ENCODE data around the gene TFDP2.

Gene TFDP2

DNA sequence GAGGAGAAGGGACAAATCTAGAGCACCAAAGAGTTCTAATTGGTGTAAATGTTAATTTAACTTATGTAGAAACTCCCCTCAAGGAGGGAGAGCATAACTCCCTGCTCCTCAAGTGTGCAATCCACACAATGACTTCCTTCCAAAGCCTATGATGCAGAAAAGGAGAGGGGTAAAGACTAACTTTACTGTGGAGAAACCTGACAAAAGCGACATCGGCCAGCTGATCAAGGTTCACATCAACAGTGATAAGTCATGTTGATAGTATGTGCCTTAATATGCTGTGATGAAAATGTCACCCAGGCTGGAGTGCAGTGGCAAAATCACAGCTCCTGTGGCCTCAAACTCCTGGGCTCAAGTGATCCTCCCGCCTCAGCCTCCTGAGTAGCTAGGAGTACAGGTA lies 76.5 kb downstream of the TFDP2 start:
- TF ChIP-seq, protein P1, sequence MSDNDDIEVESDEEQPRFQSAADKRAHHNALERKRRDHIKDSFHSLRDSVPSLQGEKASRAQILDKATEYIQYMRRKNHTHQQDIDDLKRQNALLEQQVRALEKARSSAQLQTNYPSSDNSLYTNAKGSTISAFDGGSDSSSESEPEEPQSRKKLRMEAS (IDR thresholded peaks at IDR 0.05; ENCODE audit: low read depth, low read length) = no peak
- TF ChIP-seq CTCF (IDR thresholded peaks at IDR 0.05; ENCODE audit: low read depth, low read length) (no peak), MYC (IDR thresholded peaks at IDR 0.05; ENCODE audit: low read depth, low read length) (no peak), POLR2A (IDR thresholded peaks at IDR 0.05; ENCODE audit: extremely low read depth, insufficient read length) (no peak)
- DNase-seq (ENCODE audit: low read depth) = no peak
- H3K4me3 ChIP-seq (ENCODE audit: low read depth, low read length) = no peak overlapping the region

GRCh38 chr3:142065932-142066331 lies 83.4 kb downstream of the TFDP2 start:
- TF ChIP-seq MYC (IDR thresholded peaks at IDR 0.05; ENCODE audit: low read depth, low read length) (no peak), CTCF (IDR thresholded peaks at IDR 0.05; ENCODE audit: low read depth, low read length) (no peak), POLR2A (IDR thresholded peaks at IDR 0.05; ENCODE audit: extremely low read depth, insufficient read length) (no peak)
- TF ChIP-seq, protein P1 (IDR thresholded peaks at IDR 0.05; ENCODE audit: low read depth, low read length) = no peak
- DNase-seq (ENCODE audit: low read depth) = no peak
- H3K4me3 ChIP-seq (ENCODE audit: low read depth, low read length) = no peak overlapping the region

DNA sequence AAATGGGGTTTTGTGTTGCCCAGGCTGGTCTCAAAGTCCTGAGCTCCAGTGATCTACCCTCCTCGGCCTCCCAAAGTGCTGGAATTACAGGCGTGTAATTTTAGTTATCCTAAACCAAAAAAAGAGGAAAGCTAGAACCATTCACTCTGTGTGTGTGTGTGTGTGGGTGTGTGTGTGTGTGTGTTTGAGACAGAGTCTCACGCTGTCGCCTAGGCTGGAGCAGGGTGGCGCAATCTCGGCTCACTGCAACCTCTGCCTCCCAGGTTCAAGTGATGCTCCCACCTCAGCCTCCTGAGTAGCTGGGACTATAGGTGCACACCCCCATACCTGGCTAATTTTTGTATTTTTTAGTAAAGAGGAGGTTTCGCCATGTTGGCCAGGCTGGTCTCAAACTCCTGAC lies 84.0 kb downstream of the TFDP2 start:
- TF ChIP-seq CTCF (IDR thresholded peaks at IDR 0.05; ENCODE audit: low read depth, low read length) (no peak), POLR2A (IDR thresholded peaks at IDR 0.05; ENCODE audit: extremely low read depth, insufficient read length) (no peak), MYC (IDR thresholded peaks at IDR 0.05; ENCODE audit: low read depth, low read length) (no peak)
- TF ChIP-seq, protein P1 (IDR thresholded peaks at IDR 0.05; ENCODE audit: low read depth, low read length) = no peak
- H3K4me3 ChIP-seq (ENCODE audit: low read depth, low read length) = no peak overlapping the region
- no peak for DNase-seq (ENCODE audit: low read depth)

DNA sequence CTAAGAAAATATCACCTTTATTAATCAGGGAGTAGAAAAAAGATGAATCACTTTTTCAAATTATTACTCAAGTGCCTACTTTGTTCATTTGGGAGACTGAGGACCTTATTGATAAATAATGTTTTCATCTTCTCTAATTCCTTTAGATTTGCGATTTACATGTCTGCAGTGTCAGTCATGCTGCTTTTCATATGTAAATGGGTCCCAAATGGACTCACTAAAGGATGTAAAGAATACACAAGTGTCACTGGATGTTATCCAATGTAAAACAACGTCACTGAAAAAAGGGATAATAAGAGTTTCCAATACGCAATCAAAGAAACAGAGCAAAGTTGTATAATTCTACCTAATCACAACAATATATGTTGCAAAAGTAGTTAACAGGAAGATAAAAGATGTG lies 84.9 kb downstream of the TFDP2 start:
- TF ChIP-seq CTCF (IDR thresholded peaks at IDR 0.05; ENCODE audit: low read depth, low read length) (no peak), MYC (IDR thresholded peaks at IDR 0.05; ENCODE audit: low read depth, low read length) (no peak), POLR2A (IDR thresholded peaks at IDR 0.05; ENCODE audit: extremely low read depth, insufficient read length) (no peak)
- TF ChIP-seq, protein P1 (IDR thresholded peaks at IDR 0.05; ENCODE audit: low read depth, low read length) = no peak
- no peak for DNase-seq (ENCODE audit: low read depth)
- no peak overlapping the region for H3K4me3 ChIP-seq (ENCODE audit: low read depth, low read length)

GRCh38 chr3:142057331-142057725 lies 92.0 kb downstream of the TFDP2 start:
- no peak overlapping the region for H3K4me3 ChIP-seq (ENCODE audit: low read depth, low read length)
- DNase-seq (ENCODE audit: low read depth) = no peak
- TF ChIP-seq MYC (IDR thresholded peaks at IDR 0.05; ENCODE audit: low read depth, low read length) = no peak
- no peak for TF ChIP-seq POLR2A (IDR thresholded peaks at IDR 0.05; ENCODE audit: extremely low read depth, insufficient read length)
- no peak for TF ChIP-seq CTCF (IDR thresholded peaks at IDR 0.05; ENCODE audit: low read depth, low read length)
- TF ChIP-seq, protein P1 (IDR thresholded peaks at IDR 0.05; ENCODE audit: low read depth, low read length) = no peak

Measured in NB4 (cell line).